ENCODE measurements around the gene PHB1.

The PHB1 gene

GRCh38 chr17:49414622-49415350, at the start of gene PHB1:
TSS of gene PHB1 (minus strand) at chr17:49414882. CDS start at chr17:49413264, 1,618 bp downstream.
- DNase-seq = peak; percentile 97

- no peak for DNase-seq
Observed at GRCh38 chr17:49464049-49464448, 49.4 kb upstream of the PHB1 start.

- no peak for DNase-seq
Observed at GRCh38 chr17:49461580-49461979, 46.9 kb upstream of the PHB1 start.

- DNase-seq = no peak
Observed at GRCh38 chr17:49460401-49460800, 45.7 kb upstream of the PHB1 start.

GRCh38 chr17:49459401-49459984, 44.8 kb upstream of the PHB1 start:
- DNase-seq = no peak

- no peak for DNase-seq
Observed at GRCh38 chr17:49457564-49458535, 43.2 kb upstream of the PHB1 start.

- DNase-seq = no peak
Observed at GRCh38 chr17:49456183-49456965, 41.7 kb upstream of the PHB1 start.

GRCh38 chr17:49455272-49455861, 40.7 kb upstream of the PHB1 start:
- DNase-seq = no peak

- no peak for DNase-seq
Observed at GRCh38 chr17:49454050-49454449, 39.4 kb upstream of the PHB1 start.

- DNase-seq = no peak
Observed at GRCh38 chr17:49452661-49453060, 38.0 kb upstream of the PHB1 start.

- DNase-seq = no peak
Observed at GRCh38 chr17:49452201-49452600, 37.5 kb upstream of the PHB1 start.

- DNase-seq = no peak
Observed at GRCh38 chr17:49450735-49451134, 36.1 kb upstream of the PHB1 start.

GRCh38 chr17:49450181-49450580, 35.5 kb upstream of the PHB1 start:
- no peak for DNase-seq

GRCh38 chr17:49447628-49448302, 33.1 kb upstream of the PHB1 start:
- DNase-seq = no peak

GRCh38 chr17:49445591-49445990, 30.9 kb upstream of the PHB1 start:
- DNase-seq = no peak

GRCh38 chr17:49444384-49444783, 29.7 kb upstream of the PHB1 start:
- DNase-seq = no peak

- DNase-seq = no peak
Observed at GRCh38 chr17:49443862-49444261, 29.2 kb upstream of the PHB1 start.

GRCh38 chr17:49442041-49442440, 27.4 kb upstream of the PHB1 start:
- DNase-seq = no peak

- no peak for DNase-seq
Observed at GRCh38 chr17:49441578-49441977, 26.9 kb upstream of the PHB1 start.

GRCh38 chr17:49440581-49440980, 25.9 kb upstream of the PHB1 start:
- no peak for DNase-seq

- no peak for DNase-seq
Observed at GRCh38 chr17:49439673-49440571, 25.2 kb upstream of the PHB1 start.

Measured in CD4-positive, alpha-beta T cell treated with Interleukin-12 subunit alpha and Interleukin-12 subunit beta, for 1 hour (primary cell).